ENCODE results near the gene TBL3. TPM values are rescaled to one million over a fixed set of nuclear protein-coding genes. Genes with fewer than 3 reads are reported as not detected.

Gene TBL3
- total and polyA plus RNA-seq, 4 donors: 12.5 to 24.3 (median 14.2) TPM

DNA sequence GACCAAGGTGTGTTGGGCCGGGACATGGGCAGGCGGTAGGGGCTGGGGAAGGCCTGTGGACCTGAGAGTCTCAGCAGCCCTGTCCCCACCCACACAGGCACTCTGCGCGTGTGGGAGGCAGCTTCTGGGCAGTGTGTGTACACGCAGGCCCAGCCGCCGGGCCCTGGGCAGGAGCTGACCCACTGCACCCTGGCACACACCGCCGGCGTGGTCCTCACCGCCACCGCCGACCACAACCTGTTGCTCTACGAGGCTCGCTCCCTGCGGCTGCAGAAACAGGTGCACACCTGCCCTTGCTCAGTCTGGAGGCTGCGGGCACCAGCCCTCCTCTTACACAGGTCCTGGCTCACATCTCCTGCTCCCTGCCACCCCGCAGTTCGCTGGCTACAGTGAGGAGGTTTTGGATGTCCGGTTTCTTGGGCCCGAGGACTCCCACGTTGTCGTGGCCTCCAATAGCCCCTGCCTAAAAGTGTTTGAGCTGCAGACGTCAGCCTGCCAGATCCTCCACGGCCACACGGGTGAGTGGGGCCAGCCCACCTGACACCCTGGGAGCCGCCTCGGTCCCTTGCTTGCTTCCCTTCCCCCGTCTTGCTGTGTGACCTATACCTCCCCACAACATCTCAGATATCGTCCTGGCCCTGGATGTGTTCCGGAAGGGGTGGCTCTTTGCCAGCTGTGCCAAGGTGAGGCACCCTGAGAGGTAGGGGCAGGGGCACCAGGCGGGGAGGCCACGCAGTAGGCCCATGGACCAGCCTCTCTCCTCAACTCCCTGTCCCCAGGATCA is 3.8 kb downstream of the TBL3 start:
- peaks cover 14 to 41% (median 16%) of the 10 kb centered on the region in 4 donors for H3K36me3 ChIP-seq (ENCODE audit: control insufficient read depth in 4 of 4, insufficient read depth in 3 of 4, low read depth in 1 of 4, low read length in 3 of 4)
- DNase-seq (ENCODE audit: low spot score): no peak

More for the DNA sequence above, 3.8 kb downstream of the TBL3 start:
- H3K27me3 ChIP-seq (ENCODE audit: control insufficient read depth in 4 of 4, insufficient read depth in 4 of 4, low read length in 3 of 4): no peaks in the 10 kb centered on the region
- 96% methylated on average over 33 of the region's 33 CpGs for WGBS
- TF ChIP-seq MAX (IDR thresholded peaks at IDR 0.05): no peak
- TF ChIP-seq YY1 (IDR thresholded peaks at IDR 0.05): no peak
- TF ChIP-seq, protein P1, sequence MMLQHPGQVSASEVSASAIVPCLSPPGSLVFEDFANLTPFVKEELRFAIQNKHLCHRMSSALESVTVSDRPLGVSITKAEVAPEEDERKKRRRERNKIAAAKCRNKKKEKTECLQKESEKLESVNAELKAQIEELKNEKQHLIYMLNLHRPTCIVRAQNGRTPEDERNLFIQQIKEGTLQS (IDR thresholded peaks at IDR 0.05): no peak
- no peak for TF ChIP-seq TAF1 (conservative IDR thresholded peaks at IDR 0.05)
- TF ChIP-seq JUND (IDR thresholded peaks at IDR 0.05): no peak
- TF ChIP-seq RAD21 (IDR thresholded peaks at IDR 0.05): no peak
- TF ChIP-seq, protein P2, sequence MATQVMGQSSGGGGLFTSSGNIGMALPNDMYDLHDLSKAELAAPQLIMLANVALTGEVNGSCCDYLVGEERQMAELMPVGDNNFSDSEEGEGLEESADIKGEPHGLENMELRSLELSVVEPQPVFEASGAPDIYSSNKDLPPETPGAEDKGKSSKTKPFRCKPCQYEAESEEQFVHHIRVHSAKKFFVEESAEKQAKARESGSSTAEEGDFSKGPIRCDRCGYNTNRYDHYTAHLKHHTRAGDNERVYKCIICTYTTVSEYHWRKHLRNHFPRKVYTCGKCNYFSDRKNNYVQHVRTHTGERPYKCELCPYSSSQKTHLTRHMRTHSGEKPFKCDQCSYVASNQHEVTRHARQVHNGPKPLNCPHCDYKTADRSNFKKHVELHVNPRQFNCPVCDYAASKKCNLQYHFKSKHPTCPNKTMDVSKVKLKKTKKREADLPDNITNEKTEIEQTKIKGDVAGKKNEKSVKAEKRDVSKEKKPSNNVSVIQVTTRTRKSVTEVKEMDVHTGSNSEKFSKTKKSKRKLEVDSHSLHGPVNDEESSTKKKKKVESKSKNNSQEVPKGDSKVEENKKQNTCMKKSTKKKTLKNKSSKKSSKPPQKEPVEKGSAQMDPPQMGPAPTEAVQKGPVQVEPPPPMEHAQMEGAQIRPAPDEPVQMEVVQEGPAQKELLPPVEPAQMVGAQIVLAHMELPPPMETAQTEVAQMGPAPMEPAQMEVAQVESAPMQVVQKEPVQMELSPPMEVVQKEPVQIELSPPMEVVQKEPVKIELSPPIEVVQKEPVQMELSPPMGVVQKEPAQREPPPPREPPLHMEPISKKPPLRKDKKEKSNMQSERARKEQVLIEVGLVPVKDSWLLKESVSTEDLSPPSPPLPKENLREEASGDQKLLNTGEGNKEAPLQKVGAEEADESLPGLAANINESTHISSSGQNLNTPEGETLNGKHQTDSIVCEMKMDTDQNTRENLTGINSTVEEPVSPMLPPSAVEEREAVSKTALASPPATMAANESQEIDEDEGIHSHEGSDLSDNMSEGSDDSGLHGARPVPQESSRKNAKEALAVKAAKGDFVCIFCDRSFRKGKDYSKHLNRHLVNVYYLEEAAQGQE (IDR thresholded peaks at IDR 0.05): no peak
- TF ChIP-seq SP1 (IDR thresholded peaks at IDR 0.05): no peak
- no peak for TF ChIP-seq HNF4G (IDR thresholded peaks at IDR 0.05)
- no peak for TF ChIP-seq NR2F2 (IDR thresholded peaks at IDR 0.05)
- no peak for TF ChIP-seq CTCF (IDR thresholded peaks at IDR 0.05; ENCODE audit: low read depth, low read length, missing input control)
- no peak for TF ChIP-seq FOXA2 (IDR thresholded peaks at IDR 0.05)
- no peak for TF ChIP-seq ZBTB33 (IDR thresholded peaks at IDR 0.05)
- TF ChIP-seq FOXA1 (IDR thresholded peaks at IDR 0.05): no peak
- TF ChIP-seq GABPA (IDR thresholded peaks at IDR 0.05 in 1 of 2, conservative IDR thresholded peaks at IDR 0.05 in 1 of 2): no peak
- H3K27ac ChIP-seq (ENCODE audit: low read depth in 1 of 2, low read length in 2 of 2): no peak overlapping the region
- H3K9ac ChIP-seq (ENCODE audit: low read depth in 1 of 2, low read length in 2 of 2): no peak overlapping the region
- no peak overlapping the region for H3K4me3 ChIP-seq (ENCODE audit: low read depth in 1 of 3, low read length in 3 of 3)
- no peaks in the 10 kb centered on the region for H3K9me3 ChIP-seq (ENCODE audit: control insufficient read depth in 4 of 4, low read length in 3 of 4)
- H3K4me1 ChIP-seq (ENCODE audit: control insufficient read depth in 4 of 4, insufficient read depth in 4 of 4, low read length in 3 of 4): peaks cover 7 to 31% (median 18%) of the 10 kb centered on the region in 4 donors
